WTC11 (cell line): Measurements from ENCODE around the gene CCDC61. TPM values are rescaled to one million over a fixed set of nuclear protein-coding genes. Genes with fewer than 3 reads are reported as not detected.

ENCODE experiments used
- ATAC-seq: fragments of 200-7000 bp; cut with Tn5 transposase; 2 replicates; pipeline ENCODE4 v1.10.0; 2021; ENCODE audit warnings: mild to moderate bottlenecking, moderate library complexity
- CTCF ChIA-PET: fragments of 300-600 bp; sonication (Branson Sonifier 250); formaldehyde crosslinking; loops from one replicate; lab custom pipeline; 2021; ENCODE audit warnings: antibody characterized with exemption; lab: Charles Lee
- POLR2A ChIA-PET: fragments of 350-600 bp; sonication (Branson Sonifier 250); formaldehyde crosslinking; loops from one replicate; lab custom pipeline; 2021; ENCODE audit warnings: antibody characterized with exemption; lab: Charles Lee
- DNase-seq: peaks from one replicate; pipeline ENCODE4 v3.0.0; 2021; ENCODE audit warnings: low spot score
- H3K27ac Mint-ChIP-seq: 2 replicates; pipeline ENCODE4 v1.8.0; 2021; ENCODE audit warnings: mixed read lengths
- H3K27me3 Mint-ChIP-seq: 2 replicates; pipeline ENCODE4 v1.8.0; 2021; ENCODE audit warnings: low read depth, mild to moderate bottlenecking, moderate library complexity, mixed read lengths
- H3K36me3 Mint-ChIP-seq: 2 replicates; pipeline ENCODE4 v1.8.0; 2021; ENCODE audit warnings: mixed read lengths
- H3K4me1 Mint-ChIP-seq: 2 replicates; pipeline ENCODE4 v1.8.0; 2022; ENCODE audit warnings: mixed read lengths
- H3K4me3 Mint-ChIP-seq: 2 replicates; pipeline ENCODE4 v1.8.0; 2021; ENCODE audit warnings: mild to moderate bottlenecking, moderate library complexity, mixed read lengths
- H3K9me3 Mint-ChIP-seq: 2 replicates; pipeline ENCODE4 v1.8.0; 2021; ENCODE audit warnings: mixed read lengths
- CREM ChIP-seq: sonication (generic); formaldehyde crosslinking; IDR thresholded peaks from 2 replicates; pipeline ENCODE4 v1.8.1; 2022; ENCODE audit warnings: mild to moderate bottlenecking, missing genetic modification reagents, moderate library complexity
- FOXP1 ChIP-seq: sonication (generic); formaldehyde crosslinking; IDR thresholded peaks from 2 replicates; pipeline ENCODE4 v1.8.0; 2022; ENCODE audit warnings: missing genetic modification reagents, mild to moderate bottlenecking, moderate library complexity, borderline replicate concordance
- JUN ChIP-seq: sonication (generic); formaldehyde crosslinking; IDR thresholded peaks from 2 replicates; pipeline ENCODE4 v1.8.0; 2023; ENCODE audit warnings: mild to moderate bottlenecking, missing genetic modification reagents
- RORB ChIP-seq: fragments of 250-450 bp; sonication (Bioruptor Pico); IDR thresholded peaks from 2 replicates; pipeline ENCODE4 v1.9.0; 2021; ENCODE audit warnings: mild to moderate bottlenecking
- SMAD3 ChIP-seq: sonication (generic); formaldehyde crosslinking; IDR thresholded peaks from 2 replicates; pipeline ENCODE4 v1.8.0; 2022; ENCODE audit warnings: missing genetic modification reagents, mild to moderate bottlenecking, borderline replicate concordance
- SOX15 ChIP-seq: fragments of 250-450 bp; sonication (Bioruptor Pico); IDR thresholded peaks from 2 replicates; pipeline ENCODE4 v1.9.0; 2021; ENCODE audit warnings: mild to moderate bottlenecking
- TCF7 ChIP-seq: sonication (generic); formaldehyde crosslinking; IDR thresholded peaks from 2 replicates; pipeline ENCODE4 v1.8.0; 2022; ENCODE audit warnings: mild to moderate bottlenecking, low read depth, missing genetic modification reagents, moderate library complexity
- TEAD4 ChIP-seq: sonication (generic); formaldehyde crosslinking; IDR thresholded peaks from 2 replicates; pipeline ENCODE4 v1.8.0; 2022; ENCODE audit warnings: mild to moderate bottlenecking, missing genetic modification reagents
- ZNF317 ChIP-seq: sonication (generic); formaldehyde crosslinking; IDR thresholded peaks from 2 replicates; pipeline ENCODE4 v1.8.1; 2023; ENCODE audit warnings: low read depth, mild to moderate bottlenecking, moderate library complexity, missing genetic modification reagents, borderline replicate concordance
- total RNA-seq: library from RNA; stranded (reverse); gene quantifications from 3 replicates; pipeline ENCODE4 v1.2.3, GENCODE V29; 2021
- TF ChIP-seq, protein P1 (sequence below): sonication (generic); formaldehyde crosslinking; IDR thresholded peaks from 2 replicates; pipeline ENCODE4 v1.8.0; 2022; ENCODE audit warnings: mild to moderate bottlenecking, missing genetic modification reagents
- TF ChIP-seq, protein P2 (sequence below): sonication (generic); formaldehyde crosslinking; IDR thresholded peaks from 2 replicates; pipeline ENCODE4 v1.8.1; 2023; ENCODE audit warnings: mild to moderate bottlenecking, missing genetic modification reagents, moderate library complexity
- TF ChIP-seq, protein P3 (sequence below): sonication (generic); formaldehyde crosslinking; IDR thresholded peaks from 2 replicates; pipeline ENCODE4 v1.8.1; 2023; ENCODE audit warnings: mild to moderate bottlenecking, missing genetic modification reagents
- TF ChIP-seq, protein P4 (sequence below): sonication (generic); formaldehyde crosslinking; IDR thresholded peaks from 2 replicates; pipeline ENCODE4 v1.8.0; 2022; ENCODE audit warnings: mild to moderate bottlenecking, missing genetic modification reagents
- TF ChIP-seq, protein P5 (sequence below): fragments of 250-450 bp; sonication (Bioruptor Pico); IDR thresholded peaks from 2 replicates; pipeline ENCODE4 v1.9.0; 2021; ENCODE audit warnings: moderate library complexity, mild to moderate bottlenecking, inconsistent platforms, borderline replicate concordance
- TF ChIP-seq, protein P6 (sequence below): sonication (generic); formaldehyde crosslinking; IDR thresholded peaks from 2 replicates; pipeline ENCODE4 v1.8.0; 2022; ENCODE audit warnings: mild to moderate bottlenecking, missing genetic modification reagents
- TF ChIP-seq, protein P7 (sequence below): sonication (generic); formaldehyde crosslinking; IDR thresholded peaks from 2 replicates; pipeline ENCODE4 v1.8.0; 2023; ENCODE audit warnings: missing genetic modification reagents, mild to moderate bottlenecking, borderline replicate concordance
- TF ChIP-seq, protein P8 (sequence below): fragments of 250-450 bp; sonication (Bioruptor Pico); IDR thresholded peaks from 2 replicates; pipeline ENCODE4 v2.1.2; 2022; ENCODE audit warnings: mild to moderate bottlenecking, moderate library complexity

Gene CCDC61
- total RNA-seq, 1 experiment from 2014 or later: 33.7 TPM

DNA sequence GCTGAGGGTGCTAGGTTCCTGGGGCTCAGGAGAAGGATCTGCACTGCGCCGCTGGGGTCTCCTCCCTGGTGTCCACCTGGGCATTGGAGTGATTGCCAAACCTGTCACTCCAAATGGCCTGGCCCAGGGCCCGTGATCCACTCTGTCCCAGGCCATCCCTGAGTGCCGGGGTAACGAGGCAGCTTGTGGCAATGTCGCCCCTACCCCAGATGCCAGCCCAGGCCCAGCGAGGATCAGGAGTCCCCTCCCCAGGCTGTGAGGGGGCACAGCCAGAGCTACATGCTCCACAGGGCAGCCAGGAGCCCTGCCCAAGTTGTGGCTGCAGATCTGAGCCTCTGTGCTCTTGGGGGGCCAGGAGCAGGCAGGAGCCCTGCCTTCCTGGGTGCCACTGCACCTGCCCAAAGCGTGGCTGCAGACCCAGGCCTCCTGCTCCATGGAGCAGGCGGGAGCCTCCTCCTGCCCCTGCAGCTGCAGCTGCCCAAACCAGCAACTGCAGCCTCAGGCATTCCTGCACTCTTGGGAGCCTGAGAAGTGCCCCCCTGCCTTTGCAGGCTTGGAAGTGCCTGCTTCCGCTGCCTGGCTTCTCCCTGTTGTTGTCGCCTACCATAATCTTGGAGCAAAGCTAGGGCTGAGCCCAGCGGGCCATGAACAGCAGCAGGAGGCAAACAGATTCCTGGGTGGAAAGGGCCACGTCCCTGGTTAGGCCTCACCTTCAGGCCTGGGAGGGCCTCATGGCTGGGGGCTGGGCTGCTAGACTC, 40.9 kb downstream of the CCDC61 start:
- Mint-ChIP-seq H3K4me3 (no peak overlapping the region), H3K27me3 (peaks cover 27% of the 10 kb centered on the region), H3K36me3 (peaks cover 3% of the 10 kb centered on the region; the same call in 1 of the 2 replicates), H3K4me1 (peaks cover 7% of the 10 kb centered on the region), H3K9me3 (peaks cover 11% of the 10 kb centered on the region), H3K27ac (no peak overlapping the region)
- POLR2A ChIA-PET: no interaction called here
- no peak for DNase-seq
- ATAC-seq: peak; percentile 60
- TF ChIP-seq FOXP1 (no peak), ZNF317 (no peak), RORB (CRISPR knock-in tag) (no peak), CREM (CRISPR knock-in tag) (no peak), TEAD4 (CRISPR knock-in tag) (no peak), SMAD3 (CRISPR knock-in tag) (no peak), TCF7 (CRISPR knock-in tag) (no peak), JUN (CRISPR knock-in tag) (no peak), SOX15 (CRISPR knock-in tag) (no peak)
- TF ChIP-seq, protein P1, sequence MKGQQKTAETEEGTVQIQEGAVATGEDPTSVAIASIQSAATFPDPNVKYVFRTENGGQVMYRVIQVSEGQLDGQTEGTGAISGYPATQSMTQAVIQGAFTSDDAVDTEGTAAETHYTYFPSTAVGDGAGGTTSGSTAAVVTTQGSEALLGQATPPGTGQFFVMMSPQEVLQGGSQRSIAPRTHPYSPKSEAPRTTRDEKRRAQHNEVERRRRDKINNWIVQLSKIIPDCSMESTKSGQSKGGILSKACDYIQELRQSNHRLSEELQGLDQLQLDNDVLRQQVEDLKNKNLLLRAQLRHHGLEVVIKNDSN: no peak
- TF ChIP-seq, protein P2, sequence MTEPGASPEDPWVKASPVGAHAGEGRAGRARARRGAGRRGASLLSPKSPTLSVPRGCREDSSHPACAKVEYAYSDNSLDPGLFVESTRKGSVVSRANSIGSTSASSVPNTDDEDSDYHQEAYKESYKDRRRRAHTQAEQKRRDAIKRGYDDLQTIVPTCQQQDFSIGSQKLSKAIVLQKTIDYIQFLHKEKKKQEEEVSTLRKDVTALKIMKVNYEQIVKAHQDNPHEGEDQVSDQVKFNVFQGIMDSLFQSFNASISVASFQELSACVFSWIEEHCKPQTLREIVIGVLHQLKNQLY (CRISPR knock-in tag): no peak
- TF ChIP-seq, protein P3, sequence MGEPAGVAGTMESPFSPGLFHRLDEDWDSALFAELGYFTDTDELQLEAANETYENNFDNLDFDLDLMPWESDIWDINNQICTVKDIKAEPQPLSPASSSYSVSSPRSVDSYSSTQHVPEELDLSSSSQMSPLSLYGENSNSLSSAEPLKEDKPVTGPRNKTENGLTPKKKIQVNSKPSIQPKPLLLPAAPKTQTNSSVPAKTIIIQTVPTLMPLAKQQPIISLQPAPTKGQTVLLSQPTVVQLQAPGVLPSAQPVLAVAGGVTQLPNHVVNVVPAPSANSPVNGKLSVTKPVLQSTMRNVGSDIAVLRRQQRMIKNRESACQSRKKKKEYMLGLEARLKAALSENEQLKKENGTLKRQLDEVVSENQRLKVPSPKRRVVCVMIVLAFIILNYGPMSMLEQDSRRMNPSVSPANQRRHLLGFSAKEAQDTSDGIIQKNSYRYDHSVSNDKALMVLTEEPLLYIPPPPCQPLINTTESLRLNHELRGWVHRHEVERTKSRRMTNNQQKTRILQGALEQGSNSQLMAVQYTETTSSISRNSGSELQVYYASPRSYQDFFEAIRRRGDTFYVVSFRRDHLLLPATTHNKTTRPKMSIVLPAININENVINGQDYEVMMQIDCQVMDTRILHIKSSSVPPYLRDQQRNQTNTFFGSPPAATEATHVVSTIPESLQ: no peak
- TF ChIP-seq, protein P4, sequence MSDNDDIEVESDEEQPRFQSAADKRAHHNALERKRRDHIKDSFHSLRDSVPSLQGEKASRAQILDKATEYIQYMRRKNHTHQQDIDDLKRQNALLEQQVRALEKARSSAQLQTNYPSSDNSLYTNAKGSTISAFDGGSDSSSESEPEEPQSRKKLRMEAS (CRISPR knock-in tag): no peak
- TF ChIP-seq, protein P5, sequence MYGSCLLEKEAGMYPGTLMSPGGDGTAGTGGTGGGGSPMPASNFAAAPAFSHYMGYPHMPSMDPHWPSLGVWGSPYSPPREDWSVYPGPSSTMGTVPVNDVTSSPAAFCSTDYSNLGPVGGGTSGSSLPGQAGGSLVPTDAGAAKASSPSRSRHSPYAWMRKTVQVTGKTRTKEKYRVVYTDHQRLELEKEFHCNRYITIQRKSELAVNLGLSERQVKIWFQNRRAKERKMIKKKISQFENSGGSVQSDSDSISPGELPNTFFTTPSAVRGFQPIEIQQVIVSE (CRISPR knock-in tag): no peak
- TF ChIP-seq, protein P6, sequence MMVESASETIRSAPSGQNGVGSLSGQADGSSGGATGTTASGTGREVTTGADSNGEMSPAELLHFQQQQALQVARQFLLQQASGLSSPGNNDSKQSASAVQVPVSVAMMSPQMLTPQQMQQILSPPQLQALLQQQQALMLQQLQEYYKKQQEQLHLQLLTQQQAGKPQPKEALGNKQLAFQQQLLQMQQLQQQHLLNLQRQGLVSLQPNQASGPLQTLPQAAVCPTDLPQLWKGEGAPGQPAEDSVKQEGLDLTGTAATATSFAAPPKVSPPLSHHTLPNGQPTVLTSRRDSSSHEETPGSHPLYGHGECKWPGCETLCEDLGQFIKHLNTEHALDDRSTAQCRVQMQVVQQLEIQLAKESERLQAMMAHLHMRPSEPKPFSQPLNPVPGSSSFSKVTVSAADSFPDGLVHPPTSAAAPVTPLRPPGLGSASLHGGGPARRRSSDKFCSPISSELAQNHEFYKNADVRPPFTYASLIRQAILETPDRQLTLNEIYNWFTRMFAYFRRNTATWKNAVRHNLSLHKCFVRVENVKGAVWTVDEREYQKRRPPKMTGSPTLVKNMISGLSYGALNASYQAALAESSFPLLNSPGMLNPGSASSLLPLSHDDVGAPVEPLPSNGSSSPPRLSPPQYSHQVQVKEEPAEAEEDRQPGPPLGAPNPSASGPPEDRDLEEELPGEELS (CRISPR knock-in tag): no peak
- TF ChIP-seq, protein P7, sequence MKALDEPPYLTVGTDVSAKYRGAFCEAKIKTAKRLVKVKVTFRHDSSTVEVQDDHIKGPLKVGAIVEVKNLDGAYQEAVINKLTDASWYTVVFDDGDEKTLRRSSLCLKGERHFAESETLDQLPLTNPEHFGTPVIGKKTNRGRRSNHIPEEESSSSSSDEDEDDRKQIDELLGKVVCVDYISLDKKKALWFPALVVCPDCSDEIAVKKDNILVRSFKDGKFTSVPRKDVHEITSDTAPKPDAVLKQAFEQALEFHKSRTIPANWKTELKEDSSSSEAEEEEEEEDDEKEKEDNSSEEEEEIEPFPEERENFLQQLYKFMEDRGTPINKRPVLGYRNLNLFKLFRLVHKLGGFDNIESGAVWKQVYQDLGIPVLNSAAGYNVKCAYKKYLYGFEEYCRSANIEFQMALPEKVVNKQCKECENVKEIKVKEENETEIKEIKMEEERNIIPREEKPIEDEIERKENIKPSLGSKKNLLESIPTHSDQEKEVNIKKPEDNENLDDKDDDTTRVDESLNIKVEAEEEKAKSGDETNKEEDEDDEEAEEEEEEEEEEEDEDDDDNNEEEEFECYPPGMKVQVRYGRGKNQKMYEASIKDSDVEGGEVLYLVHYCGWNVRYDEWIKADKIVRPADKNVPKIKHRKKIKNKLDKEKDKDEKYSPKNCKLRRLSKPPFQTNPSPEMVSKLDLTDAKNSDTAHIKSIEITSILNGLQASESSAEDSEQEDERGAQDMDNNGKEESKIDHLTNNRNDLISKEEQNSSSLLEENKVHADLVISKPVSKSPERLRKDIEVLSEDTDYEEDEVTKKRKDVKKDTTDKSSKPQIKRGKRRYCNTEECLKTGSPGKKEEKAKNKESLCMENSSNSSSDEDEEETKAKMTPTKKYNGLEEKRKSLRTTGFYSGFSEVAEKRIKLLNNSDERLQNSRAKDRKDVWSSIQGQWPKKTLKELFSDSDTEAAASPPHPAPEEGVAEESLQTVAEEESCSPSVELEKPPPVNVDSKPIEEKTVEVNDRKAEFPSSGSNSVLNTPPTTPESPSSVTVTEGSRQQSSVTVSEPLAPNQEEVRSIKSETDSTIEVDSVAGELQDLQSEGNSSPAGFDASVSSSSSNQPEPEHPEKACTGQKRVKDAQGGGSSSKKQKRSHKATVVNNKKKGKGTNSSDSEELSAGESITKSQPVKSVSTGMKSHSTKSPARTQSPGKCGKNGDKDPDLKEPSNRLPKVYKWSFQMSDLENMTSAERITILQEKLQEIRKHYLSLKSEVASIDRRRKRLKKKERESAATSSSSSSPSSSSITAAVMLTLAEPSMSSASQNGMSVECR: no peak
- TF ChIP-seq, protein P8, sequence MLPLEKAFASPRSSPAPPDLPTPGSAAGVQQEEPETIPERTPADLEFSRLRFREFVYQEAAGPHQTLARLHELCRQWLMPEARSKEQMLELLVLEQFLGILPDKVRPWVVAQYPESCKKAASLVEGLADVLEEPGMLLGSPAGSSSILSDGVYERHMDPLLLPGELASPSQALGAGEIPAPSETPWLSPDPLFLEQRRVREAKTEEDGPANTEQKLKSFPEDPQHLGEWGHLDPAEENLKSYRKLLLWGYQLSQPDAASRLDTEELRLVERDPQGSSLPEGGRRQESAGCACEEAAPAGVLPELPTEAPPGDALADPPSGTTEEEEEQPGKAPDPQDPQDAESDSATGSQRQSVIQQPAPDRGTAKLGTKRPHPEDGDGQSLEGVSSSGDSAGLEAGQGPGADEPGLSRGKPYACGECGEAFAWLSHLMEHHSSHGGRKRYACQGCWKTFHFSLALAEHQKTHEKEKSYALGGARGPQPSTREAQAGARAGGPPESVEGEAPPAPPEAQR (CRISPR knock-in tag): no peak
- CTCF ChIA-PET: interaction anchor here (0.8 to 6.4 kb wide), 7 partner anchors 8 to 213 kb away, joined by 3 to 62 read pairs (median 6); no protein-coding TSS in a partner anchor
